Measurements from ENCODE around the gene PSD2.
A peak's percentile ranks its signal among the peaks of the same experiment; 100 is the strongest.

The PSD2 gene
- 0 reads per million in 3 experiments for total RNA-seq

GRCh38 chr5:139795074-139796001 lies at the start of gene PSD2:
Gene PSD2, plus strand, starts transcription at chr5:139795808. Its CDS starts 13,633 bp downstream, at chr5:139809441.
- no peak for DNase-seq

DNA sequence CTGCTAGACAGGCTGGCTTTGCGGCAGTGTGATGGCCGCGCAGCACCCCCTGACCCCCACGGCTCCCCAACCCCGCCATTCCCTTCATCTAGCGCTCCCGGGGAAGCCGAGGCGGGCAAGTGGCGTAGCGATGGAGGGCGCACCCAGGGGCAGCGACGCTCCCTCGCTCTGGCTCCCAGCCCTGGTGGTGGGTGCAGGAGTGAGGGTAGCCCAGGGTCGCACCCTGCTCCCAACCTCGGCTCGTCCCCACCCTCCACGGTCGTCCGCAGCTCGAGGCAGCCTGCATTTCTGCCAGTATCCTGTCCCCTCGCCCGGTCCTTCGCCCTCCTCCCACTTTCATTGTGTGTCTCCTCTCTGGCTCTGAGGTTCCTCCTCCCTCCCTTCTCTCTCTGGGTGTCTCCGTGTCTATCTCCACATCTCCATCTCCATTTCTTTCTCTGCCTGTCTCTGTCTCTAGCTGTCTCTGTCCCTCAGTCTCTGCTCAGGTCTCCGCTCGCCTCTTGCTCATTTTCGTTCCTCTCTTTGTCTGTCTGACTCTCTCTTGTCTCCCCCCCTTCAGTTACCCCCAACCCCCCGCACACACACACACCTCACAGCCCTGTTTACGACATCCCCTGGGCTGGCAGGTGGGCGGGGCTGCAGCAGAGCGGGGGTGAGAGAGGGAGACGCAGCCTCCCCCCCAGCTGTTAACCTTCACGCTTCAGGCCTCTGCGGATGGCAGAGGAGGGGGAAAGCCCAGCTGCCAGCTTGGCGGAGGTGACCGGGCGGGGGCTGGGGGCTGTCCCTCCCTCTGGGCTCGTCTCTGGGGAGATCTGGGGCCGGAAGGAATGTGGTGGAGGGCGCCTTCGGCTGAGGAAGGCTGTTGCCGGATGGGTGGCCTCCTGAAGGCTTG lies 48.7 kb upstream of the PSD2 start:
- peak; percentile 40 for DNase-seq

- peak; percentile 18 for DNase-seq
Observed at GRCh38 chr5:139747583-139748504, 47.8 kb upstream of the PSD2 start.

- no peak for DNase-seq
Observed at GRCh38 chr5:139748505-139748826, 47.1 kb upstream of the PSD2 start.

DNA sequence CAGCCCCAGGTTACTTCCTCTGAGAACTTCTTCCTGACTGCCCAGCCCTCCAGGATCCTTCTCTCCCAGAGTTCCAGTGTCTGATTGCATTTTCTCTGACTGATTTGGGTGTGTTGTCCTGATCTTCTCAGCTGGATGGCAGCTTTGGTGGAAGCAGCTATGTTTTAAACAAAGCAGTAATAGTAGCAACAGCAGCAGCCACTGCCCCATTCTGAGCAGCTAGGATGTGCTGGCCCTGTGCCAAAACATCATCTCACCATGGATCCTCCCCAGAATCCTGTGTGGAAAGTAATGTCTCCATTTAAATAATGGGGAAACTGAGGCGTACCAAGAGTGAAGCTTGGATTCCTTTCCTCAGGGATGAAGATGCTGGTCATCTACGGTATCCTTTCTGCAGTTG lies 46.4 kb upstream of the PSD2 start:
- DNase-seq, result no peak

DNA sequence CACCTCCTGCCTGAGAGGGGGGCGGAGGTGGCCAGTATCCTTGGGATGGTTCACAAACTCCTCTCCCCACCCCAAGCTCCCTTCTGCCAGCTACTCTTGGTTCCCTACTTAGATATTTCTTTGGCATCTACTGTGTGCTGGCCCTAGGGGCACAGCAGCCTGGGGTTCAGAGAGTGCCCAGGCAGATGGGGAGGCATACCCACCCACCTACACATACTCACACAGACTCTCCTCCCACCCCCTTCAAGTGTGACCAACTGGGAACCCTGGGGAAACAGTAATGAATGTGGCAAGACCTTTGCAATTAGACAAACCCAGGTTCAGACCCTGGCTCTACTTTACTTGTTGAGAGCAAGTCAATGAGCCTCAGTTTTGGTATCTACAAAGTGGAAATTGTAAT lies 44.4 kb upstream of the PSD2 start:
- no peak for DNase-seq

DNA sequence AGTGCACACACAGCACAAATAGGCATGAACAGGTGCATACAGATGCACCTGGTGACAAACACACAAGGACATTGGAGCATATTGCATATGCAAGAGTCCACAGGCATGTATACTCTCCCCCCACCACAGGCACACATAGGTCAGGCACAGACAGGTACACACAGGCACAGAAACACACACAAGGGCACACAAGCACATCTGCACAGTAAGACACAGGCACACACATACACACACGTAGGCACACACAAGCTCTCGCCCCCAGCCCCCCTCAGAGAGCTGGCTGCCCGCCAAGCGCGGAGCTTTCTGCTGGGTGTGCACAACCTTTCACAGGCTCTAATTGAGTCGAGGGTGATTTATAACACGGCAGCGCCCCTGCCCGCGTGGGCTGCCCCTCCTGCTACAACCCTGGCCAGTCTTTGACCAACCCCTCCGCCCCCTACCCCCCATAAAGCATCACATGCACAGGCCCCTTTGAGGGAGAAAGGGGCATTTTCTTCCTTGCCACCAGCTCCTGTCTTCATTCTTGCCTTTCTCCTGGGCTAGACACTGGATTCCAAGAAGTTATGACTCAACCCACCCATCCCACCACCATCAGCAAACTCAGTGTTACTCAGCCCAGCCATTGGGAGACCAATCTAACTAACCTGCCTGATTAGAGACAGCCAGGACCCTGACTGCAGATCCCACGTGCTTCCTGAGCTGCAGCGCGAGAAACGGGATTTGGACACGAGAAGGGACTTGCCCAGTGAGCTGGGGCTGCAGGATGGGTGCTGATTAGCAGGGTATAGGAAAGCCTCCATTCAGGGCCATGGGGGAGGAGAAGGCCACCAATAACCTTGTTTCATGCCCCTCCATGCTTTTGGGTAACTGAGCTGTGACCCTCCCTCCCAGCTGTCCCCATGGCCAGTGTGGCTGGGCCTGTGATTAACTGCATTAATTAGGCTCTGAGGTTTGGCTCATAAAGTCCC lies 42.8 kb upstream of the PSD2 start:
- DNase-seq, result no peak

DNA sequence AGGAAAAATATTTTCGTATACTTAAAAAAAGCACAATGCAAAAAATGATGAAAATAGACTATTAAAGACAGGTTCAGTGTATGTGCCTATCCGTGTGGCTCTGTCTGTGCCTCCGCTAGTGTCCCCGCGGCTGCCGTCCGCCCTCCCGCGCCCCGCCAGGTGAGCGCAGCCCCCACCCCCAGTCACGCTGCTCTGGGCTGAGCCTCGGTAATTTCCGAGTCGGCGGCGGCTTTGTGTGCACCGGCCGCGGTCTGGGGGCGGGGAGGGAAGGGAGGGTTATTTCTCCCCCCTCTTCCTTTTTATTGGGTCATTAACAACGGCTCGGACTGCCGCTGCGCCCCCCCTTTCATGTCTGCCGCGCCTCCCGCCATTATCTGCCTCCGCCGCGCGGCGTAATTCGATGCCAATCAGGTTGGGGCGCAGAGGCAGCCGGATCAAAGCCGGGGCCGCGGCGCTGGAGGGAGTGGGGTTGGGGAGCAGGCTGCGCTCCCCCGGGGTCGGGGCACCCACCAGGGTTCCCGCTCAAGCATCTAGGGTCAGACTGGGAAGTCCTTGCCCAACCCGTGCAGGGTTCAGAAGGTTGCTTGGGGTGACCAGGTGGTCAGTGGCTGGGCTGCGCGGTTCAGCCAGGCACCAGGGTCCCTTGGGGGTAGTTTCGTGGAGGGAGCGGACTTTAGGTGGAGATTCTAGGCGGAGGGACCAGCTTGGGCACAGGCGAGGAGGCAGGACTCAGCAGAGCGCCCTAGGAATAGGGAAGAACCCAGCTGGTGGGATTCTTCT lies 39.5 kb upstream of the PSD2 start:
- no peak for DNase-seq

GRCh38 chr5:139756971-139757370 lies 38.6 kb upstream of the PSD2 start:
- DNase-seq, result no peak

DNA sequence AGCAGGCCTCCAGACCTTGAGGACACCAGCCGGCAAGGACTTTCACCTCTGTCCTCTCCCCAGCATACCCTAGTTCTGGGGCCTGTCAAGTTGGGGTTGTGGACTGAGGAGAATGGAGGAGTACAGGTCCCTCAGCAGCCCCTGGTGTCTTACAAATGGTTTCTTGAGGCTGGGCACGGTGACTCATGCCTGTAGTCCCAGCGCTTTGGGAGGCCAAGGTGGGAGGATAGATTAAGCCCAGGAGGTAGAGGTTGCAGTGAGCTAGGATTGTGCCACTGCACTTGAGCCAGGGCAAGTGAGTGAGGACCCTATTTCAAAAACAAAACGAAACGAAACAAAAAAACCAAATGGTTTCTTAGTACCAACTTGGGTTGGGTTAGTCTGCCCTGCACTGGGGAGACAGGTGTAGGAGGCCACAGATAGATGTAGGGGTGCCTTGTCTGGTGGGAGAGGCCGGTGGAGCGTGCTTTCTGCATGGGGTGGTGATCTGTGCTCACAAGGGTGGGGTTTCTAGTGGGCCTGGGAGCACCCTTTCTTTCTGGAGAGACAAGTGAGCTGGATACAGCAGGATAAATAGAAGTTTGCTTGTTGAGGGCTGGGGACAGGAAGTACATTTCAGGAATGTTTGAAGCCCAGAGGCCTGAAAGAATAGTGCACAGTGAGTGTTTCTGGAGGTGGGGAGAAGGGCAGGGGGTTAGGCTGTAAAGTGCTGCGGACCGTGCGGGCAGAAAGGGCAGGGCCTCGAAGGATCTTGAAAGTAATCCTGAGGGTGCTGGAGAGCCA lies 37.7 kb upstream of the PSD2 start:
- DNase-seq, result no peak

DNA sequence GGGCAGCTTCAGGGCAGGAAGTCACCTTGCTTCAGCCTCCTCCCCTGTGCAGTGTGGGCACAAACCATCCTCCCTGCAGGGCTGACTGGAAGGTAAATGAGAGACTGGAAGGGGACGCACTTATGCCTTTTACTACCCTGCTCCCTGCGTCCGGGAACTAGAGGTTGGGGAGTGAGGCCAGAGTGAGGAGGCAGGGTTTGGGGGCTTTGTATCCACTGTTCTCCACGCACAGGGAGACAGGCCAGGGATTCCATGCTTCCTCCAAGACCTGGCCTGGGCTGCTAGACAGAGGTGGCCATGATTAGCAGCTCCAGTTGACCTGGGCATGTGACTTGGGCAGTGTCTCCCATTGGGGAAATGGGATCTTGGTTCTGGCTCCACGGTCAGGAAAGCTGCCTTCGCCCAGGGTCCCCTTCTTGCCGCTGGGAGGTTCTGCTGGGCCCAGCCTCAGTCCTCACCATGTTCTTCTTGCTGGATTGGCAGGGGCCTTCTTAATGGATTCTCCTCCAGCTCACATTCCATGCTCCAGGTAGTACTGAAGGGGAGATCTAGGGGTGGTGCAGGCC lies 37.0 kb upstream of the PSD2 start:
- no peak for DNase-seq

- DNase-seq, result no peak
Observed at GRCh38 chr5:139759219-139759721, 36.3 kb upstream of the PSD2 start.

- no peak for DNase-seq
Observed at GRCh38 chr5:139760066-139761056, 35.2 kb upstream of the PSD2 start.

DNA sequence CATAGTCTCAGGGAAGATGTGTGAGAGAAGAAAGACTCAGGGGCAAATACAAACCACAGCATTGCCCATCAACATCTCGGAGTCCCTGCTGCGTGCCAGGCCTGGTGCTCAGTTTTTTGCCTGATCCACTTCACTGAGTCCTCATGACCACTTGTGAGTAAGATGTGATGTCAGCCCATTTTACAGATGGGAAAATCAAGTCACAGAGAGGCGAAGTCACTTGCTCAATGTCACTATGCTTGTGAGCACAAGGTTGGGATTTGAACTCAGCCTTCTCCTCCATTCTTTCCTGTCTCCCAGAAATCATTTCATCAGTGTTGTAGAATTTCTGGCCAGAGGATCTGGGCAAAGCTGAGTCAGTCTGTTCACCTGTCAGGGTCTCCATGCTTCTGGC lies 34.6 kb upstream of the PSD2 start:
- DNase-seq, result no peak

DNA sequence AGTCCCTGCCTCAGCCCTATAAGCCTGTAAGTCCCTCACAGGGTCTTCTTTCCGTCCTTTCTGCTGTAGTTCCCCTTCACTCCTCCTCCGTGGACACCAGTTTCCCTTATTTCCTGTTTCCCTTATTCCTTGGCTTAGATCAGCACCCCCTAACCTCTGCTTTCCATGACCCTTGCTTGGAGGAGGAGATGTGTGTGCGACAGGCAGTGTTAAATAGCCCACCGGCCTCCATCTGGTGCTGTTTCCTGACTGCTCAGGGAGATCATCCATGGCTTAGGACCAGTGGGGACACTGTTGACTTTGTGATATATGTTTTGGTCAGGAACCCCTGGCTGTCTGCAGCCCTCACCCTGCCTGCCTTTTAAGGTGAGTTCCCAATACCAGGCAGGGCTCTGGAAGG lies 34.1 kb upstream of the PSD2 start:
- DNase-seq, result no peak

GRCh38 chr5:139762615-139763170 lies 32.9 kb upstream of the PSD2 start:
- no peak for DNase-seq

GRCh38 chr5:139763280-139763929 lies 32.2 kb upstream of the PSD2 start:
- no peak for DNase-seq
